GM18520 (cell line): ENCODE measurements around the gene FRG1.
"Not testable (repeated sequence)": the region's sequence is repeated elsewhere in the genome, so short reads cannot be mapped to it uniquely, and the experiment has no call there.

Experiments used
- ATAC-seq: cut with Tn5 transposase; IDR thresholded peaks from one replicate; pipeline ENCODE4 v1.9.1; 2021; ENCODE audit not compliant: unreplicated experiment

Gene FRG1

GRCh38 chr4:189940178-189941004 lies at the start of gene FRG1:
Gene FRG1, plus strand, starts transcription at chr4:189940872. Its CDS starts 138 bp downstream, at chr4:189941010.
- peak; percentile 100 for ATAC-seq

GRCh38 chr4:189897667-189898066 lies 43.0 kb upstream of the FRG1 start:
- ATAC-seq = no peak

GRCh38 chr4:189899481-189900015 lies 41.1 kb upstream of the FRG1 start:
- not testable (repeated sequence) for ATAC-seq

GRCh38 chr4:189904420-189905027 lies 36.1 kb upstream of the FRG1 start:
- not testable (repeated sequence) for ATAC-seq

- ATAC-seq = no peak
Observed at GRCh38 chr4:189912170-189912569, 28.5 kb upstream of the FRG1 start.

GRCh38 chr4:189917161-189917891 lies 23.3 kb upstream of the FRG1 start:
- no peak for ATAC-seq

GRCh38 chr4:189921058-189921457 lies 19.6 kb upstream of the FRG1 start:
- no peak for ATAC-seq

- not testable (repeated sequence) for ATAC-seq
Observed at GRCh38 chr4:189926742-189927141, 13.9 kb upstream of the FRG1 start.

GRCh38 chr4:189941005-189941450 lies 356 bp downstream of the FRG1 start:
- no peak for ATAC-seq

- not testable (repeated sequence) for ATAC-seq
Observed at GRCh38 chr4:189942412-189942811, 1.7 kb downstream of the FRG1 start.

- not testable (repeated sequence) for ATAC-seq
Observed at GRCh38 chr4:189944077-189944476, 3.4 kb downstream of the FRG1 start.

GRCh38 chr4:189946906-189947305 lies 6.2 kb downstream of the FRG1 start:
- not testable (repeated sequence) for ATAC-seq

- ATAC-seq = not testable (repeated sequence)
Observed at GRCh38 chr4:189948486-189948885, 7.8 kb downstream of the FRG1 start.

GRCh38 chr4:189969291-189969690 lies 28.6 kb downstream of the FRG1 start:
- ATAC-seq = not testable (repeated sequence)

- no peak for ATAC-seq
Observed at GRCh38 chr4:189973646-189974045, 33.0 kb downstream of the FRG1 start.

- ATAC-seq = no peak
Observed at GRCh38 chr4:189974056-189974455, 33.4 kb downstream of the FRG1 start.

GRCh38 chr4:189979196-189980047 lies 38.8 kb downstream of the FRG1 start:
- ATAC-seq = no peak

- not testable (repeated sequence) for ATAC-seq
Observed at GRCh38 chr4:189980292-189980691, 39.6 kb downstream of the FRG1 start.

GRCh38 chr4:189981970-189982369 lies 41.3 kb downstream of the FRG1 start:
- no peak for ATAC-seq

GRCh38 chr4:189983916-189984526 lies 43.3 kb downstream of the FRG1 start:
- not testable (repeated sequence) for ATAC-seq
